MCF 10A (cell line): Measurements from ENCODE around the gene TPGS1. TPM values are rescaled to one million over a fixed set of nuclear protein-coding genes. Genes with fewer than 3 reads are reported as not detected.

Source experiments
- BruUV-seq: library from RNA; stranded (reverse); fragments of 400-500 nt; replicated peaks from 2 replicates; lab custom pipeline; 2021; lab: Mats Ljungman, UMichigan
- CTCF ChIA-PET: fragments of 300-600 bp; sonication (Branson Sonifier 250); formaldehyde crosslinking; extraction: SDS; loops from one replicate; lab custom pipeline; 2021; ENCODE audit warnings: antibody characterized with exemption, inconsistent platforms; lab: Yijun Ruan, JAX
- POLR2A ChIA-PET: fragments of 300-600, 350-650 bp; sonication (Branson Sonifier 250); formaldehyde crosslinking; extraction: SDS; loops from one replicate; lab custom pipeline; 2020; ENCODE audit warnings: antibody characterized with exemption, inconsistent platforms; lab: Yijun Ruan, JAX
- DNase-seq: peaks from one replicate; pipeline ENCODE4 v3.0.0-alpha.2; 2018; ENCODE audit not compliant: unreplicated experiment
- H3K27ac Mint-ChIP-seq: one replicate; pipeline ENCODE4 v1.8.0; 2022; ENCODE audit warnings: mild to moderate bottlenecking, low read depth, mixed read lengths; ENCODE audit not compliant: unreplicated experiment
- H3K27me3 Mint-ChIP-seq: one replicate; pipeline ENCODE4 v1.8.0; 2022; ENCODE audit warnings: mixed read lengths; ENCODE audit not compliant: insufficient read depth, unreplicated experiment
- H3K36me3 Mint-ChIP-seq: one replicate; pipeline ENCODE4 v1.8.0; 2022; ENCODE audit warnings: mild to moderate bottlenecking, moderate library complexity, mixed read lengths; ENCODE audit not compliant: insufficient read depth, unreplicated experiment
- H3K4me1 Mint-ChIP-seq: one replicate; pipeline ENCODE4 v1.8.0; 2022; ENCODE audit warnings: mixed read lengths; ENCODE audit not compliant: insufficient read depth, unreplicated experiment
- H3K4me3 Mint-ChIP-seq: one replicate; pipeline ENCODE4 v1.8.0; 2022; ENCODE audit warnings: mild to moderate bottlenecking, moderate library complexity, mixed read lengths; ENCODE audit not compliant: unreplicated experiment
- H3K9me3 Mint-ChIP-seq: one replicate; pipeline ENCODE4 v1.8.0; 2022; ENCODE audit warnings: mixed read lengths; ENCODE audit not compliant: unreplicated experiment
- CTCF ChIP-seq: fragments of 200-600 bp; IDR thresholded peaks from one replicate; pipeline ENCODE4 v1.8.0; 2022; ENCODE audit warnings: antibody characterized with exemption, mild to moderate bottlenecking; ENCODE audit not compliant: unreplicated experiment
- intact Hi-C: fragments of 100-400 bp; cut with micrococcal nuclease; formaldehyde crosslinking; loops from 2 replicates; pipeline ENCODE4 v1.14.1; 2022
- total RNA-seq: library from RNA; stranded (reverse); gene quantifications from 2 replicates; pipeline ENCODE4 v1.2.3, GENCODE V29; 2022

The TPGS1 gene
- total RNA-seq, 1 experiment from 2014 or later = 11.9 TPM

DNA sequence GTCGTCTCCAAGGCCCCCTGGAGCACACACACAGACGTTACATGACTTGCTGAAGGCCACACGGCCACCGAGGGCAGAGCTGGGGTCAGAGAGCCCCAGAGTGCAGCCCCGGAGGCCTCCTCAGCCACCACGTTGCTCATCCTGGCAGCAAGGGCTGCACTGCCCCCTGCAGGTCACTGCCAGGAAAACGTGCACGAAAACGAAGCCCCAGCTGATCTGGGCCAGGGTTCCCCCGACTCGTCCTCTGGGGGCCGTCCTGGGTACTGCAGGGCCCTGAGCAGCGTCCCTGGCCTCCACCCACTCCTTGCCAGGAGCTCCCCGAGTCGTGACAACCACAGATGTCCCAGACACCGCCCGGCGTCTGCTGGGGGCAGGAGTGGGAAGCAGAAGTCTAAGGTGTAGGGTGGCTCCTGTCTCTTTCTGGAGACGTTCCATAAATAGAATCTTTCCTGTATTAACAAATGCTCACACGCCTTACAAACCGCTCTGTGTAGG is 3.4 kb downstream of the TPGS1 start:
- CTCF ChIA-PET = interaction anchor here (0.5 to 1.9 kb wide), 10 partner anchors 11 to 243 kb away, joined by 3 to 24 read pairs (median 4); no protein-coding TSS in a partner anchor
- H3K4me3 Mint-ChIP-seq = peak overlapping the region; percentile 52

DNA sequence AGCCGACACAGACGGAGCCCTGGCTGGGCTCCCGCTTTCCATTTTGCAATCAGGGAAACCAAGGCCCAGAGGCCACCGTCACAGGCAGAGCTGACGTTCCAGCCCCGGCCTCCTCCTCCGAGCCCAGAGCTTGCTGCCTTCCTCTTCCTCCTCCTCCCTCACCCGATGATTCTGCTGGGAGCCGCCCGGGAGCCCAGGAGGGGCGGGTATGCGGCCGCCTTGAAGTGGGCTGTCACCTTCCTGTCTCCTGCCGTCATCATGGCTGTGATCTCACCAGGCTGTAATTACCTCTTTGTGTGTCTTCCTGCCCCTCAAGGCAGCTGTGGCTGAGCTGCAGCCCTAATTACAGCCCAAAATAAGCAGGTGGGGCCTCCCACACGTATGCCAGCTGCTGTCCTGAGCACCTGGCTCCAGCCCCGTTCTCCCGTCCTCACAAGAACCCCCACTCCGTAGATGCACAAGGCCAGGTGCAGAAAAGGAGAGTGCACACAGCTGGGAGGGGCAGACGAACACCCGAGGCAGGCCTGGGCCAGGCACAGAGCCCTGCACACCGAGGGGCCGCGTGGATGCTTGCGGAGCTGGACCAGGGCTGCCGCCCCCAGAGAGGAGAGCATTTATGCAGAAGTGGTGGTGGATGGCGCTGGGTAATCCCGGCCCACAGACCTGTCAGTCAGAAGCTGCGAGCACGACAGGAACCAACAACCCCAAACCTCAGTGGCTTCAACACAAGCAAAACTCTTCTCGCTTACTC is 4.0 kb downstream of the TPGS1 start:
- Mint-ChIP-seq H3K4me1 (peaks cover 24% of the 10 kb centered on the region), H3K4me3 (peak overlapping the region; percentile 26), H3K9me3 (no peaks in the 10 kb centered on the region), H3K36me3 (peaks cover 4% of the 10 kb centered on the region), H3K27me3 (no peaks in the 10 kb centered on the region), H3K27ac (no peak overlapping the region)
- intact Hi-C loops = no loop called here
- DNase-seq = no peak
- no peak for TF ChIP-seq CTCF
- no TSS peak for BruUV-seq
- ChIA-PET POLR2A (interaction anchor here (0.7 to 2.1 kb wide), 5 partner anchors 17 to 169 kb away, joined by 3 to 8 read pairs (median 5); partner anchors contain the start of gene CDC34), CTCF (interaction anchor here (0.5 to 1.9 kb wide), 11 partner anchors 10 to 244 kb away, joined by 3 to 24 read pairs (median 4); partner anchors contain the start of gene CDC34)

More for the DNA sequence above, 3.4 kb downstream of the TPGS1 start:
- Mint-ChIP-seq H3K27me3 (no peaks in the 10 kb centered on the region), H3K27ac (no peak overlapping the region), H3K9me3 (no peaks in the 10 kb centered on the region), H3K36me3 (peaks cover 4% of the 10 kb centered on the region), H3K4me1 (peaks cover 24% of the 10 kb centered on the region)
- POLR2A ChIA-PET = interaction anchor here (0.7 to 2.1 kb wide), 5 partner anchors 18 to 168 kb away, joined by 3 to 8 read pairs (median 5); partner anchors contain the start of gene CDC34
- intact Hi-C loops = no loop called here
- no TSS peak for BruUV-seq
- TF ChIP-seq CTCF = peak; percentile 95
- DNase-seq = peak; percentile 88

DNA sequence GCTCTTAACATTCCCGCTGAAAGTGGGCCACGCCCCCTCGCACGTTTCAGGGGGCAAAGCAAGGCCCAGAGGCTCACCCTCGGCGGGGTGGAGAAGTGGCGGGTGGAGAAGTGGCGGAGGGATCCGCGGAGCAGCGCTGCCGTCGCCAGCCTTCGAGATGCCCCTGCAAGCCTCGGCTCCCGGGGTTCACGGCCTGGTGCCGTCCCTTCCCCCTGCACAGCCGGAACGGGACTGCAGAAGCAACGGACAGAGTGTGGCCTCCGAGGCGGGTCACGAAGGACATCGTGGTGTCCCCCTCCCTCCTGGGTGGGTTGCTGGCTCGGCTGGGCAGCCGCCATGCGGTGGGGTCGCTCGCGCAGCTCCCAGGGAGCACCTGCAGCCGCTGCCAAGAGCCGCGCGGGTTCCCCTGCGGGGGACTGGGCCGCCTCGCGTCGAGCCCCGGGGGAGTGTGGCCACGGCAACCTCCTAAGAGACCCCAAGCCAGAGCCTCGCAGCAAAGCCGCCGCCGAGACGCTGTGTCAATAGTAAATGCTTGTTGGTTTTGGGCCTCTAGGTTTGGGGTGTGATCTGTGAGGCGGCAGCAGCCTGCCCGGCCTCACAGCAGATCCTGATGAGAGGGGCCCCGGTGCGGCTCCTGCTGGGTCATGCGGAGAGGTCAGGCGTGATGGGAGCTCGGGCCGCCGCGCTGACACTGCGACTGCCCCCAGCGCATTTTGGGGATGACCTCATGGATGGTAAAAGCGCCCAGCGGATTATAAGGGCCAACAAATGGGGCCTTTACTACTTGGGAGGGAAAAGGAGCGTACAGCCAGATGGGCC is 5.5 kb downstream of the TPGS1 start:
- CTCF ChIA-PET = no interaction called here
- no peak overlapping the region for H3K4me3 Mint-ChIP-seq

More for the DNA sequence above, 5.5 kb downstream of the TPGS1 start:
- DNase-seq = no peak
- intact Hi-C loops = no loop called here
- Mint-ChIP-seq H3K27me3 (no peaks in the 10 kb centered on the region), H3K4me1 (peaks cover 24% of the 10 kb centered on the region), H3K36me3 (peaks cover 4% of the 10 kb centered on the region), H3K9me3 (no peaks in the 10 kb centered on the region), H3K27ac (no peak overlapping the region)
- no TSS peak for BruUV-seq
- TF ChIP-seq CTCF = no peak
- POLR2A ChIA-PET = no interaction called here
